HG03565 (cell line): ENCODE measurements around the gene U2SURP.

Source experiments
- ATAC-seq: cut with Tn5 transposase; IDR thresholded peaks from one replicate; pipeline ENCODE4 v1.9.1; 2021; ENCODE audit warnings: mild to moderate bottlenecking, moderate library complexity; ENCODE audit not compliant: unreplicated experiment

Gene U2SURP

GRCh38 chr3:143099210-143099609 lies 97.8 kb downstream of the U2SURP start:
- ATAC-seq = no peak

DNA sequence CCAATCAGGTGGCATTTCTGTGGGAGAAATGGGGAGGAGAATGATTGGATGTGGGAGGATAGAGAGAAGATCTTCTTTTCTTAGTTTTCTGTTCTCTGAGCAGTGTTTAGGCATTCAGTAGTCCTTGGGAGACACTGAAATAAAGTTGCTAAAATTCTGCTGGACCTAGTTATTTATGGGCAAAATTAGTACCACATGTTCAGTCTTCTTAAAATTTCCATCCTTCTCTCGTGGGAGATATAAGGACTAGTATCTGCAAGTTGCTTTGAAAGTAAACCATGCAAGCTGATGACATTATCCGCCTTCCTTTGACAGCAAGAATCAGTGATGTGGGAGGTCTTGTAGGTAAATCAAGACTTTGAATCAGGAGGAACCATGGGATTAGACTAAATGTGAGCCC lies 98.3 kb downstream of the U2SURP start:
- ATAC-seq = no peak

DNA sequence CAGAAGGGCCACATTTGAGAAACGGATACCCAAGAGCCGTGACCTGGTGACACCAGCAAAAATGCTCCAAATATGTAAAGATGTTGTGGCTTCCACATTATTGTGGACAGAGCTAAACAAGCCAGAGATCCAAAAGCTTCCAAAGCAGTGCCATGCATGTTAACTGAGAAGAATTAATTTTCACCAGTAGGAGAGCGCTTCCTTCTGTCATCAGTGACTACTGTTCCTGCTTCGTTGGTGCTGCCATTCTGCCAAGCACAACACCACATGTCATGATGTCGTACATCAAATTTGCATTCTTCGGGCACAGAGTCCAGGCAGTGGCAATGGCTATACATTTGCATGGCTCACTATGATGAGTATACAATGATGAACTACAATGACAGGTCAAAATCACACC lies 99.1 kb downstream of the U2SURP start:
- ATAC-seq = no peak

- no peak for ATAC-seq
Measured at GRCh38 chr3:143101792-143102381, 100.5 kb downstream of the U2SURP start.

GRCh38 chr3:143103652-143104051 lies 102.3 kb downstream of the U2SURP start:
- ATAC-seq = no peak

DNA sequence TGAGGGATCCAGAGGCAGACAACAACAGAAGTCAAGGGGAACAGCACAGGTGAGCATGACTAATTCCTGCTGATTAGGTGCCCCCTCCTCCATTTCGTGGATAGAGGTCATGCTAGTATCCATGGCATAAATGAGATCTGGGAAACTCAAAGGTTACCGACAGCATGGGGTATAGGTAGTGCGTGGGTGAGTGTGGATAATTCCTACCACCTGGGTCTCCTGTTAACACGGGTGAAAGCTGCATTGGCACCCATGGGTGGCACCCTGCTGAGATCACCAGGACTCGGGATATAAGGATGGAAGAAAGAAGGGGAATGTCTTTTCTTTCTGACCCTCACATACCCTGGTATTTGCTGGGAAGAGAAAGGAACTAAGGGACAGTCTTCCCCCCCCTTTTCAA lies 103.8 kb downstream of the U2SURP start:
- no peak for ATAC-seq

DNA sequence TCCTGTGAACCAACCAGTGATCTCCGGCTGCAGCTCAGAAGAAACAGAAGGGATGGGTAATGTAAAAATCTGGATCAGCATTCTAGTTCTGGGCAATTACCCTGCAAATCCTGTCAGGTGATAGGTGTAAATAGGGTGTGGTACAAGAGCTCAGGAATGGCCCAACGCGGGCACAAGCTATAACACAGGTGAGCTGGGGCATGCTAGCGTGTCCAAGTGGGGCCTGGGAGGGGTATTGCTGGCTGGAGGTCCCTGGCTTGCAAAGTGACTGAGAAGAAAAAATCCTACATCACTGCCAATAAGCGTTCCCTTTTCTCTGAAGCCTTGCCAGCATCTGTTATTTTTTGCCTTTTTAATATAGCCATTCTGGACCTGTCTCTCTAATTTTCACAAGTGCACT lies 108.5 kb downstream of the U2SURP start:
- ATAC-seq = no peak
